GM12865 (cell line): ENCODE data around the gene GFM1.

Experiments used
- DNase-seq: peaks from one replicate; pipeline ENCODE4 v3.0.0; 2010; ENCODE audit warnings: low read depth
- H3K4me3 ChIP-seq: 2 replicates; pipeline ENCODE4 v1.5.1; 2011; ENCODE audit warnings: mild to moderate bottlenecking, low read depth, low read length, control low read depth
- TF ChIP-seq, protein P1 (sequence below): IDR thresholded peaks from 2 replicates; pipeline ENCODE4 v1.5.1; 2011; ENCODE audit warnings: low read length, control low read depth, low read depth, inconsistent platforms; ENCODE audit not compliant: insufficient read depth; ENCODE audit errors: missing control alignments

Gene GFM1

DNA sequence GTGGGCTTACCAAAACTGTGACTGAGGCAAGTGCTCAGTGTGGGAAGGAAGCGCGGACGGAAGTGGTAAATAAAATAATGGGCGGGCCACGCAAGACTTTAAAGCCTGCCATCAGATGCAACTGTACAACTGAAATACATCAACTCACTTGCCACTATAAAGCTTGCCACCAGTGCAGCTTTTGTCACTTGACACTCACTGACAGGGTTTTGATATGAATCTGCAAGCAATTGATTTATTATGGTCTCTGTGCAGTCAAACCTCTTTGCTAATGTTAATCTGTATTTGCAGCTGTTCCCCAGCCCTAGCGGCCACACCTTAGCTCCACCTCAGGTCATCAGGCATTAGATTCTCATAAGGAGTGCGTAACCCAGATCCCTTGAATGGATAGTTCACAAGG lies 2.3 kb upstream of the GFM1 start:
- TF ChIP-seq, protein P1, sequence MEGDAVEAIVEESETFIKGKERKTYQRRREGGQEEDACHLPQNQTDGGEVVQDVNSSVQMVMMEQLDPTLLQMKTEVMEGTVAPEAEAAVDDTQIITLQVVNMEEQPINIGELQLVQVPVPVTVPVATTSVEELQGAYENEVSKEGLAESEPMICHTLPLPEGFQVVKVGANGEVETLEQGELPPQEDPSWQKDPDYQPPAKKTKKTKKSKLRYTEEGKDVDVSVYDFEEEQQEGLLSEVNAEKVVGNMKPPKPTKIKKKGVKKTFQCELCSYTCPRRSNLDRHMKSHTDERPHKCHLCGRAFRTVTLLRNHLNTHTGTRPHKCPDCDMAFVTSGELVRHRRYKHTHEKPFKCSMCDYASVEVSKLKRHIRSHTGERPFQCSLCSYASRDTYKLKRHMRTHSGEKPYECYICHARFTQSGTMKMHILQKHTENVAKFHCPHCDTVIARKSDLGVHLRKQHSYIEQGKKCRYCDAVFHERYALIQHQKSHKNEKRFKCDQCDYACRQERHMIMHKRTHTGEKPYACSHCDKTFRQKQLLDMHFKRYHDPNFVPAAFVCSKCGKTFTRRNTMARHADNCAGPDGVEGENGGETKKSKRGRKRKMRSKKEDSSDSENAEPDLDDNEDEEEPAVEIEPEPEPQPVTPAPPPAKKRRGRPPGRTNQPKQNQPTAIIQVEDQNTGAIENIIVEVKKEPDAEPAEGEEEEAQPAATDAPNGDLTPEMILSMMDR = no peak
- no peak for DNase-seq
- no peak overlapping the region for H3K4me3 ChIP-seq

DNA sequence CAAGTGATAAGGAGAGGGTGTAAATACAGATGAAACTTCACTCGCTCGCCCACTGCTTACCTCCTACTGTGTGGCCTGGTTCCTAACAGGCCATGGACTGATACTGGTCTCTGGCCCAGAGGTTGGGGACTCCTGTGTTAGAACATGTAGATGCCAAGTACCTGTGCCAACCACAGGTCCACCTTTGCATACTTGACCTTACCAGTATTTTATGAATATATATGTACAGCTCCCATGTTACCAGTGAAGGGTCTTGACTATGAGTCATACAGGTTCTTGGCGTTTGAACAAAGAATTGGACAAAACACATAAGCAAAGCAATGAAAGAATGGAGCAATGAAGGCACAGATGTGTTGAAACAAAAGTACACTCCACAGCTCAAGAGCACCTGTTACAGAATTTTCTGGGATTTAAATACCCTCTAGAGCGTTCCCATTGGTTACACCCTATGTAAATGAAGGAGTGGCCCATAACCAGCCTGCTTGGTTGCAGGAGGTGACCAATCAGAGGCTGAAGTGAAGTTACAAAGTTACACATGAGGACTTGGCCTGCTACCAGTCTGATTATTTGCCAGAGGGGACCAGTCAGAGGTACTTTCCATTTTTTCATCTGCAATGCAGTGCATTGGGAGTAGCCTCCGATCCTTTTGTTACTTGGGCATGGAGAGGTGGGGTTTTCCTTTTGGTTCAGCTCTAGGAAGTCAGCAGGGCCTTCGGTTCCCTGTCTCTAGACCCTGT lies 1.7 kb upstream of the GFM1 start:
- no peak overlapping the region for H3K4me3 ChIP-seq
- TF ChIP-seq, protein P1 = no peak
- DNase-seq = no peak

DNA sequence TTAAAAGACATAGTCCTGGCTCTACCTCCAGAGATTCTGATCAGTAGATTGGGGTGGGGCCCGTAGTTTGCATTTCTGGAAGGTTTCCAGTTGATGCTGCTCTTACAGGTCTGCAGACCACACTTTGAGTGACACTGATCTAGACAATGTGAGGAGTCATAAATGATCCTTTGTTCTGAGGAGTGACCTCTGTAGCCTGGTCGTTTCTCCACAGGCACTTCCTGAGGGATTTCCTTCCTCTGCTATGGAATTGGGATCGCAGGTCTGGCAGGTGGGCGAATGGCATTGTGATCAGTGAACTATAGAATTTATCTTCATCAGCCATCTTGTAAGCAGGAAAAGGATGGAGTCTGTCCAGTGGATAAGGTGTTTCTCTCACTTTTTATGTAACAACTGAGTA lies 5.5 kb downstream of the GFM1 start:
- TF ChIP-seq, protein P1 = no peak
- no peak overlapping the region for H3K4me3 ChIP-seq
- DNase-seq = no peak

DNA sequence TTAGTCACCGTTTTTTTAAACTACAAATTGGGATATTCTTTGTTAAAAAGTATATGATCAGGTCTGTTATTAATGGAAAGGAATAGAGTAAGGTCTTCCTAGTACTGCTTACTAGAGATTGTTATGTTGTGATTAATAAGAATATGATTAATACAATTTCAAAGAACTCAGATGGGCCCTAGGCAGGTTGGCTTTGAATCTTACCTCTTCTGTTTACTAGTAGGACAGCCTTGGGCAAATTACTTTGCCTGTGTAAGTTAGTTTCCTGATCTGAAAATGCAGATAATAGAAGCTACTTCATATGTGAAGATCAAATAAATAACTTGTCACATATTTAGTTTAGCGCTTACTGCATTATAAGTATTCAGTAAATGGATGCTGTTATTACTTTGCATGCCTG lies 6.9 kb downstream of the GFM1 start:
- DNase-seq = no peak
- no peak overlapping the region for H3K4me3 ChIP-seq
- TF ChIP-seq, protein P1 = no peak

DNA sequence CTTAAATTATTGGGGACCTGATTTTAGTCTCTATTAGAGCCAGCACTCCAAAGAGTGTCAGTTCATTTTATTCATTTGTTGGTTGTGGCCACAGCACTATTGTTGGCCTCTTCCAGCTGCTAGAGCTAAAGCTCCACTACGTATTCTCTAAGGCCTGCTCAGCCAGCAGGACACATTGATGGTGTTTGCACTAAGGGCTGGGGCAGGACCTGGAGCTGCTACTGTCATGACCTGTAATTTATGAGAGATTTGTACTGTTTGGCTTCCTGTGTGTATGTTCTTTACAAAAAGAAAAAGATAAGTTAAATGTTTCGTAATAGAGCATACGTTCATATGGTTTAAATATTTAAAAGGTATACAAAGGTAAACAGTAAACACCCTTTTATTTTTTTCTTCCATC lies 8.1 kb downstream of the GFM1 start:
- TF ChIP-seq, protein P1 = no peak
- no peak for DNase-seq
- H3K4me3 ChIP-seq = no peak overlapping the region

DNA sequence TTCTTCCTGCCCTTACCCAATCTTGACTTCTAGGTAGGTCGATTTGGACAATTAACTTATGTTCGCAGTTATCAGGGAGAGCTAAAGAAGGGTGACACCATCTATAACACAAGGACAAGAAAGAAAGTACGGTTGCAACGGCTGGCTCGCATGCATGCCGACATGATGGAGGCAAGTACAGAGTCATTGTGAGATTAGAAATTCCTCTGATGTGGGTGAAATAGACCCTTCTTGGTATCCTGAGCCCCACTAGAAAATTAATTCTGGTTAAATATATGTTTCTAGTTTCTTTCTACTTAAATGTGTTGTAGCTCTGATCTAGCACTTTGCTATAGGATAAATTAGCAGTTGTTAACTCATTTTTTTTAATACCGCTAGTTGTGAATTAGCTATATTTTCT lies 14.6 kb downstream of the GFM1 start:
- TF ChIP-seq, protein P1 = no peak
- DNase-seq = peak; percentile 5
- H3K4me3 ChIP-seq = no peak overlapping the region
